IMR-90 (cell line): ENCODE measurements around the gene TUBGCP2. TPM values are rescaled to one million over a fixed set of nuclear protein-coding genes. Genes with fewer than 3 reads are reported as not detected.

Source experiments
- ATAC-seq: fragments of 200-7000 bp; cut with Tn5 transposase; 2 replicates; pipeline ENCODE4 v1.9.1; 2020; ENCODE audit warnings: low read depth, mild to moderate bottlenecking, moderate library complexity
- BruUV-seq: library from RNA; stranded (reverse); fragments of 400-500 nt; replicated peaks from 2 replicates; lab custom pipeline; 2021; lab: Mats Ljungman, UMichigan
- CTCF ChIA-PET: fragments of 300-600 bp; formaldehyde crosslinking; extraction: SDS; loops from one replicate; lab custom pipeline; 2021; ENCODE audit warnings: antibody characterized with exemption; lab: Yijun Ruan, JAX
- POLR2A ChIA-PET: fragments of 300-600 bp; sonication (Branson Sonifier 250); formaldehyde crosslinking; loops from one replicate; lab custom pipeline; 2022; ENCODE audit warnings: antibody characterized with exemption; ENCODE audit not compliant: unreplicated experiment; lab: Charles Lee
- DNase-seq: peaks from one replicate; pipeline ENCODE4 v3.0.0; 2013
- H2AFZ ChIP-seq: replicated peaks from 2 replicates; pipeline ENCODE3; 2013; ENCODE audit warnings: low read length, mild to moderate bottlenecking; ENCODE audit not compliant: poor library complexity
- H2AK5ac ChIP-seq: 2 replicates; pipeline ENCODE4 v1.6.1; 2013; ENCODE audit warnings: low read depth, low read length, inconsistent platforms
- H2AK9ac ChIP-seq: replicated peaks from 2 replicates; pipeline ENCODE3; 2013; ENCODE audit warnings: mild to moderate bottlenecking, low read depth, low read length, moderate library complexity; ENCODE audit not compliant: poor library complexity
- H2BK120ac ChIP-seq: 2 replicates; pipeline ENCODE4 v1.6.1; 2013; ENCODE audit warnings: low read depth, low read length, inconsistent platforms
- H2BK15ac ChIP-seq: 3 replicates; pipeline ENCODE4 v1.6.1; 2013; ENCODE audit warnings: low read depth, low read length, inconsistent platforms
- H2BK20ac ChIP-seq: 2 replicates; pipeline ENCODE4 v1.6.1; 2013; ENCODE audit warnings: low read depth, mild to moderate bottlenecking, inconsistent platforms, low read length, moderate library complexity
- H2BK5ac ChIP-seq: 2 replicates; pipeline ENCODE4 v1.6.1; 2013; ENCODE audit warnings: mild to moderate bottlenecking, low read depth, low read length, inconsistent platforms; ENCODE audit not compliant: poor library complexity, severe bottlenecking
- H3K14ac ChIP-seq: replicated peaks from 2 replicates; pipeline ENCODE4 v1.6.1; 2013; ENCODE audit warnings: low read depth, low read length, inconsistent platforms
- H3K18ac ChIP-seq: 2 replicates; pipeline ENCODE4 v1.6.1; 2013; ENCODE audit warnings: low read depth, low read length, control low read depth
- H3K23ac ChIP-seq: 2 replicates; pipeline ENCODE4 v1.6.1; 2013; ENCODE audit warnings: low read depth, low read length, inconsistent platforms
- H3K27ac ChIP-seq: 2 replicates; pipeline ENCODE4 v1.5.1; 2013; ENCODE audit warnings: mild to moderate bottlenecking, control low read depth, low read length; ENCODE audit not compliant: insufficient read depth
- H3K27me3 ChIP-seq: 2 replicates; pipeline ENCODE4 v1.6.1; 2013; ENCODE audit warnings: low read length; ENCODE audit not compliant: control insufficient read depth, insufficient read depth
- H3K36me3 ChIP-seq: 2 replicates; pipeline ENCODE4 v1.6.1; 2013; ENCODE audit warnings: low read length, mixed read lengths; ENCODE audit not compliant: control insufficient read depth, insufficient read depth
- H3K4ac ChIP-seq: 2 replicates; pipeline ENCODE4 v1.6.1; 2013; ENCODE audit warnings: low read depth, low read length, inconsistent platforms
- H3K4me1 ChIP-seq: 2 replicates; pipeline ENCODE4 v1.6.1; 2013; ENCODE audit warnings: low read length, mixed read lengths; ENCODE audit not compliant: control insufficient read depth, insufficient read depth
- H3K4me2 ChIP-seq: 2 replicates; pipeline ENCODE4 v1.6.1; 2013; ENCODE audit warnings: low read depth, mild to moderate bottlenecking, control low read depth, low read length, moderate library complexity
- H3K4me3 ChIP-seq: 2 replicates; pipeline ENCODE4 v1.5.1; 2013; ENCODE audit warnings: low read depth, mild to moderate bottlenecking, control low read depth, low read length, moderate library complexity; ENCODE audit not compliant: insufficient read depth
- H3K56ac ChIP-seq: 2 replicates; pipeline ENCODE4 v1.6.1; 2013; ENCODE audit warnings: low read length, inconsistent platforms; ENCODE audit not compliant: insufficient read depth; ENCODE audit errors: extremely low read depth
- H3K79me1 ChIP-seq, 2 experiments: 2 replicates each; pipeline ENCODE4 v1.6.1; 2013; ENCODE audit warnings: low read length in 2 of 2, inconsistent platforms in 1 of 2, low read depth in 1 of 2
- H3K9ac ChIP-seq: 2 replicates; pipeline ENCODE4 v1.6.1; 2013; ENCODE audit warnings: low read depth, low read length, control low read depth
- H3K9me1 ChIP-seq: 2 replicates; pipeline ENCODE4 v1.6.1; 2013; ENCODE audit warnings: low read length, inconsistent platforms; ENCODE audit not compliant: insufficient read depth
- H3K9me3 ChIP-seq: 2 replicates; pipeline ENCODE4 v1.6.1; 2013; ENCODE audit warnings: low read length; ENCODE audit not compliant: control insufficient read depth, insufficient read depth
- H4K20me1 ChIP-seq: 2 replicates; pipeline ENCODE4 v1.6.1; 2013; ENCODE audit warnings: low read length, inconsistent platforms; ENCODE audit not compliant: insufficient read depth
- H4K5ac ChIP-seq: 2 replicates; pipeline ENCODE4 v1.6.1; 2013; ENCODE audit warnings: mild to moderate bottlenecking, low read depth, low read length, control low read depth
- H4K8ac ChIP-seq, 2 experiments: 2 replicates each; pipeline ENCODE4 v1.6.1; 2013; ENCODE audit warnings: low read depth in 2 of 2, low read length in 2 of 2, control low read depth in 1 of 2, inconsistent platforms in 1 of 2
- H4K91ac ChIP-seq: 2 replicates; pipeline ENCODE4 v1.6.1; 2013; ENCODE audit warnings: low read depth, low read length, inconsistent platforms; ENCODE audit not compliant: insufficient read depth
- BHLHE40 ChIP-seq: fragments of 150-350 bp; IDR thresholded peaks from 2 replicates; pipeline ENCODE4 v1.6.1; 2016; ENCODE audit warnings: mild to moderate bottlenecking, low read depth, low read length
- CEBPB ChIP-seq: IDR thresholded peaks from 2 replicates; pipeline ENCODE4 v1.6.1; 2012; ENCODE audit warnings: low read depth, low read length, improper control_type of control experiment
- CHD1 ChIP-seq: IDR thresholded peaks from 2 replicates; pipeline ENCODE4 v1.6.1; 2012; ENCODE audit warnings: low read depth, low read length, improper control_type of control experiment
- FOS ChIP-seq: fragments of 150-350 bp; IDR thresholded peaks from 2 replicates; pipeline ENCODE4 v1.6.1; 2016; ENCODE audit warnings: low read depth, low read length
- MAZ ChIP-seq: IDR thresholded peaks from 2 replicates; pipeline ENCODE4 v1.6.1; 2012; ENCODE audit warnings: low read depth, mild to moderate bottlenecking, low read length, improper control_type of control experiment, moderate library complexity, borderline replicate concordance
- MXI1 ChIP-seq: IDR thresholded peaks from 2 replicates; pipeline ENCODE4 v1.6.1; 2012; ENCODE audit warnings: low read depth, mild to moderate bottlenecking, low read length, moderate library complexity, borderline replicate concordance
- NFE2L2 ChIP-seq: fragments of 150-350 bp; IDR thresholded peaks from 2 replicates; pipeline ENCODE4 v1.6.1; 2016; ENCODE audit warnings: low read depth, mild to moderate bottlenecking, low read length
- POLR2A ChIP-seq: IDR thresholded peaks from 2 replicates; pipeline ENCODE4 v1.6.1; 2012; ENCODE audit warnings: mild to moderate bottlenecking, low read depth, low read length
- RAD21 ChIP-seq: IDR thresholded peaks from 2 replicates; pipeline ENCODE4 v1.6.1; 2012; ENCODE audit warnings: low read length, improper control_type of control experiment
- RCOR1 ChIP-seq: IDR thresholded peaks from 2 replicates; pipeline ENCODE4 v1.6.1; 2012; ENCODE audit warnings: mild to moderate bottlenecking, low read length, improper control_type of control experiment; ENCODE audit not compliant: insufficient replicate concordance
- RFX5 ChIP-seq: IDR thresholded peaks from 2 replicates; pipeline ENCODE4 v1.8.0; 2012; ENCODE audit warnings: low read depth, mild to moderate bottlenecking, low read length, moderate library complexity
- SMC3 ChIP-seq: fragments of 150-350 bp; IDR thresholded peaks from 2 replicates; pipeline ENCODE4 v1.6.1; 2016; ENCODE audit warnings: low read depth, mild to moderate bottlenecking, antibody characterized with exemption, low read length, moderate library complexity
- WGBS, 2 experiments: methylation state at CpG; one replicate each; pipeline versions ENCODE4 v1.1.5 to v1.1.7; 2013; ENCODE audit warnings: missing lambda C conversion rate in 2 of 2; ENCODE audit not compliant: insufficient read length in 1 of 2; ENCODE audit errors: extremely low coverage in 2 of 2; 5-methylcytosine and 5-hydroxymethylcytosine counted together
- dilution Hi-C: fragments of 300-500 bp; cut with HindIII; formaldehyde crosslinking; loops from one replicate; pipeline ENCODE4 v1.14.3; 2018; ENCODE audit warnings: low sequenced_read_pairs; ENCODE audit not compliant: unreplicated experiment
- in situ Hi-C: fragments of 300-500 bp; cut with MboI; formaldehyde crosslinking; loops from 3 replicates; pipeline ENCODE4 v1.14.3; 2019; ENCODE audit warnings: low sequenced_read_pairs, inconsistent platforms, mixed read lengths
- intact Hi-C: fragments of 100-400 bp; cut with micrococcal nuclease; formaldehyde crosslinking; loops from 2 replicates; pipeline ENCODE4 v1.10.0; 2022
- polyA plus RNA-seq, 3 experiments: library from polyadenylated mRNA; depleted of rRNA; stranded (reverse); fragments of >200 nt; gene quantifications; 2 replicates each; pipeline ENCODE4 v1.2.3, GENCODE V29; 2012; ENCODE audit warnings: low replicate concordance in 1 of 3
- total RNA-seq: library from RNA; depleted of rRNA; stranded (reverse); fragments of >200 nt; gene quantifications from 2 replicates; pipeline ENCODE4 v1.2.3, GENCODE V29; 2012
- TF ChIP-seq, protein P1 (sequence below): conservative IDR thresholded peaks from 2 replicates; pipeline ENCODE4 v1.5.1; 2012; ENCODE audit warnings: mild to moderate bottlenecking, low read depth, low read length, improper control_type of control experiment
- TF ChIP-seq, protein P2 (sequence below): fragments of 150-350 bp; IDR thresholded peaks from 2 replicates; pipeline ENCODE4 v1.6.1; 2016; ENCODE audit warnings: low read depth, mild to moderate bottlenecking, low read length, moderate library complexity, borderline replicate concordance
- TF ChIP-seq, protein P3 (sequence below): fragments of 150-350 bp; IDR thresholded peaks from 2 replicates; pipeline ENCODE4 v1.6.1; 2017; ENCODE audit warnings: mild to moderate bottlenecking, antibody characterized with exemption, low read length, low read depth

Gene TUBGCP2
- total and polyA plus RNA-seq, 2 of the 4 experiments (the other 2 are of a cell fraction) = 48.1 to 72.6 TPM

DNA sequence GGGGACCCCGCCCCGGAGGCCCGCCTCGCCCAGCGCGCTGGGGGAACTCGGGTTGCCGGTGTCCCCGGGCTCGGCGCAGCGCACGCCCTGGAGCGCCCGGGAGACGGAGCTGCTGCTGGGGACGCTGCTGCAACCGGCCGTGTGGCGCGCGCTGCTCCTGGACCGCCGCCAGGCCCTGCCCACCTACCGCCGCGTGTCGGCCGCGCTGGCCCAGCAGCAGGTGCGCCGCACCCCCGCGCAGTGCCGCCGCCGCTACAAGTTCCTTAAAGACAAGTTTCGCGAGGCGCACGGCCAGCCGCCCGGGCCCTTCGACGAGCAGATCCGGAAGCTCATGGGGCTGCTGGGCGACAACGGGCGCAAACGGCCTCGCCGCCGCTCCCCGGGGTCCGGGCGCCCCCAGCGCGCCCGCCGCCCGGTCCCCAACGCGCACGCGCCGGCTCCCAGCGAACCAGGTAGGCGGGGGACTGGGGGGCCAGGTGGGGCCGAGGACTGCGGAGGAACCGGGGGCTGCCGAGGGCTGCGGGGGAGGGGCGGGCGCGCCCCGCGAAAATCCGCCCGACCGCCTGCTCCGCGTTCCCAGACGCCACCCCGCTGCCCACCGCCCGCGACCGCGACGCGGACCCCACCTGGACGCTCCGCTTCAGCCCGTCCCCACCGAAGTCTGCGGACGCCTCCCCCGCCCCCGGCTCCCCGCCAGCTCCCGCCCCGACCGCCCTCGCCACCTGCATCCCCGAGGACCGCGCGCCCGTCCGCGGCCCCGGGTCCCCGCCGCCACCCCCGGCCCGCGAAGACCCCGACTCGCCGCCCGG, 78.1 kb downstream of the TUBGCP2 start:
- no peak; the same call in 1 of the 2 replicates for ATAC-seq
- H2BK120ac ChIP-seq = no peak overlapping the region

More for the DNA sequence above, 78.1 kb downstream of the TUBGCP2 start:
- Histone ChIP-seq H3K4ac (no peak overlapping the region), H2BK5ac (no peak overlapping the region), H3K23ac (no peak overlapping the region), H2AK9ac (no peak overlapping the region), H3K9ac (no peak overlapping the region), H3K4me2 (no peak overlapping the region), H3K56ac (no peak overlapping the region), H4K20me1 (no peaks in the 10 kb centered on the region), H2BK20ac (no peak overlapping the region), H4K5ac (no peak overlapping the region), H3K79me1 (no peaks in the 10 kb centered on the region), H4K91ac (no peak overlapping the region), H3K9me1 (no peaks in the 10 kb centered on the region), H3K4me1 (no peaks in the 10 kb centered on the region; the same call in 1 of the 2 replicates), H4K8ac (no peak overlapping the region), H3K4me3 (no peak overlapping the region), H3K18ac (no peak overlapping the region), H3K27ac (no peak overlapping the region), H3K36me3 (no peaks in the 10 kb centered on the region), H2AK5ac (no peak overlapping the region), H3K9me3 (0 out of 2 replicates have a peak, but pooled peaks cover 2% of the 10 kb centered on the region), H2AFZ (no peak overlapping the region), H2BK15ac (no peak overlapping the region), H3K27me3 (peaks cover 62% of the 10 kb centered on the region), H3K14ac (no peak overlapping the region)
- no peak for DNase-seq
- CTCF ChIA-PET = no interaction called here
- in situ Hi-C loops (no loop called here), intact Hi-C loops (no loop called here), dilution Hi-C loops (no loop called here)
- no TSS peak for BruUV-seq
- TF ChIP-seq, protein P1, sequence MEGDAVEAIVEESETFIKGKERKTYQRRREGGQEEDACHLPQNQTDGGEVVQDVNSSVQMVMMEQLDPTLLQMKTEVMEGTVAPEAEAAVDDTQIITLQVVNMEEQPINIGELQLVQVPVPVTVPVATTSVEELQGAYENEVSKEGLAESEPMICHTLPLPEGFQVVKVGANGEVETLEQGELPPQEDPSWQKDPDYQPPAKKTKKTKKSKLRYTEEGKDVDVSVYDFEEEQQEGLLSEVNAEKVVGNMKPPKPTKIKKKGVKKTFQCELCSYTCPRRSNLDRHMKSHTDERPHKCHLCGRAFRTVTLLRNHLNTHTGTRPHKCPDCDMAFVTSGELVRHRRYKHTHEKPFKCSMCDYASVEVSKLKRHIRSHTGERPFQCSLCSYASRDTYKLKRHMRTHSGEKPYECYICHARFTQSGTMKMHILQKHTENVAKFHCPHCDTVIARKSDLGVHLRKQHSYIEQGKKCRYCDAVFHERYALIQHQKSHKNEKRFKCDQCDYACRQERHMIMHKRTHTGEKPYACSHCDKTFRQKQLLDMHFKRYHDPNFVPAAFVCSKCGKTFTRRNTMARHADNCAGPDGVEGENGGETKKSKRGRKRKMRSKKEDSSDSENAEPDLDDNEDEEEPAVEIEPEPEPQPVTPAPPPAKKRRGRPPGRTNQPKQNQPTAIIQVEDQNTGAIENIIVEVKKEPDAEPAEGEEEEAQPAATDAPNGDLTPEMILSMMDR = no peak
- no peak for TF ChIP-seq RCOR1
- TF ChIP-seq FOS = no peak
- no peak for TF ChIP-seq CHD1
- TF ChIP-seq, protein P2, sequence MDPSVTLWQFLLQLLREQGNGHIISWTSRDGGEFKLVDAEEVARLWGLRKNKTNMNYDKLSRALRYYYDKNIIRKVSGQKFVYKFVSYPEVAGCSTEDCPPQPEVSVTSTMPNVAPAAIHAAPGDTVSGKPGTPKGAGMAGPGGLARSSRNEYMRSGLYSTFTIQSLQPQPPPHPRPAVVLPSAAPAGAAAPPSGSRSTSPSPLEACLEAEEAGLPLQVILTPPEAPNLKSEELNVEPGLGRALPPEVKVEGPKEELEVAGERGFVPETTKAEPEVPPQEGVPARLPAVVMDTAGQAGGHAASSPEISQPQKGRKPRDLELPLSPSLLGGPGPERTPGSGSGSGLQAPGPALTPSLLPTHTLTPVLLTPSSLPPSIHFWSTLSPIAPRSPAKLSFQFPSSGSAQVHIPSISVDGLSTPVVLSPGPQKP = no peak
- TF ChIP-seq, protein P3, sequence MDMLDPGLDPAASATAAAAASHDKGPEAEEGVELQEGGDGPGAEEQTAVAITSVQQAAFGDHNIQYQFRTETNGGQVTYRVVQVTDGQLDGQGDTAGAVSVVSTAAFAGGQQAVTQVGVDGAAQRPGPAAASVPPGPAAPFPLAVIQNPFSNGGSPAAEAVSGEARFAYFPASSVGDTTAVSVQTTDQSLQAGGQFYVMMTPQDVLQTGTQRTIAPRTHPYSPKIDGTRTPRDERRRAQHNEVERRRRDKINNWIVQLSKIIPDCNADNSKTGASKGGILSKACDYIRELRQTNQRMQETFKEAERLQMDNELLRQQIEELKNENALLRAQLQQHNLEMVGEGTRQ = no peak
- TF ChIP-seq NFE2L2 = no peak
- no peak for TF ChIP-seq POLR2A
- no peak for TF ChIP-seq SMC3
- no peak for TF ChIP-seq BHLHE40
- TF ChIP-seq RFX5 = no peak
- no peak for TF ChIP-seq CEBPB
- no peak for TF ChIP-seq MAZ
- TF ChIP-seq MXI1 = no peak
- TF ChIP-seq RAD21 = no peak
- POLR2A ChIA-PET = no interaction called here
- 4% methylated on average over 75 of the region's 122 CpGs; no CpG with 5 or more reads in 1 of the 2 experiments for WGBS, 2 experiments
